Astrocyte of the cerebellum (primary cell): ENCODE results near the gene SLC12A5.

ENCODE experiments used
- DNase-seq: peaks from one replicate; pipeline ENCODE4 v3.0.0-alpha.2; 2011; ENCODE audit warnings: low read depth
- H3K4me3 ChIP-seq: 2 replicates; pipeline ENCODE4 v1.5.1; 2011; ENCODE audit warnings: mild to moderate bottlenecking, low read depth, low read length, moderate library complexity
- in situ Hi-C: cut with HindIII; loops from 2 replicates; pipeline ENCODE4 v1.10.0; 2017; ENCODE audit warnings: low sequenced_read_pairs
- TF ChIP-seq, protein P1 (sequence below): IDR thresholded peaks from 2 replicates; pipeline ENCODE4 v1.5.1; 2012; ENCODE audit warnings: low read length, low read depth, moderate library complexity, mild to moderate bottlenecking; ENCODE audit errors: missing control alignments

Gene SLC12A5

DNA sequence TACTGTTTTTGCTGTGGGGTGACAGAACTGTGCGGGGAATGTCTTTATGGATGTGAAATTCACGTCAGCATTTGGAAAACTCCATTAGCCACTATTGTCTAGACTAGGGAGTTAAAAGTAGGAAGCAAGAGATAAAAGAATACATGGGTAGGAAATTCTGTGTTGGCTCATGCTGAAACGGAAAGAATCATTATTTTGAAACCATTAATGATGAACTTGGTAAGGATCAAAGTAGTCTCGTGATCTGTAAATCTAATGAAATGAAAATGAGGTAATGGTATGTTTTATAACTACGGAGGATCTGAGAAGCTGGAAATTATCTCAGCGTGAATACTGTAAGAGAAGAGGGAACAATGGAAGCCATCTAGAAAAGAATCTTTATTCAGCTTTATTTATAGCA, 78.0 kb downstream of the SLC12A5 start:
- no peak overlapping the region for H3K4me3 ChIP-seq
- TF ChIP-seq, protein P1, sequence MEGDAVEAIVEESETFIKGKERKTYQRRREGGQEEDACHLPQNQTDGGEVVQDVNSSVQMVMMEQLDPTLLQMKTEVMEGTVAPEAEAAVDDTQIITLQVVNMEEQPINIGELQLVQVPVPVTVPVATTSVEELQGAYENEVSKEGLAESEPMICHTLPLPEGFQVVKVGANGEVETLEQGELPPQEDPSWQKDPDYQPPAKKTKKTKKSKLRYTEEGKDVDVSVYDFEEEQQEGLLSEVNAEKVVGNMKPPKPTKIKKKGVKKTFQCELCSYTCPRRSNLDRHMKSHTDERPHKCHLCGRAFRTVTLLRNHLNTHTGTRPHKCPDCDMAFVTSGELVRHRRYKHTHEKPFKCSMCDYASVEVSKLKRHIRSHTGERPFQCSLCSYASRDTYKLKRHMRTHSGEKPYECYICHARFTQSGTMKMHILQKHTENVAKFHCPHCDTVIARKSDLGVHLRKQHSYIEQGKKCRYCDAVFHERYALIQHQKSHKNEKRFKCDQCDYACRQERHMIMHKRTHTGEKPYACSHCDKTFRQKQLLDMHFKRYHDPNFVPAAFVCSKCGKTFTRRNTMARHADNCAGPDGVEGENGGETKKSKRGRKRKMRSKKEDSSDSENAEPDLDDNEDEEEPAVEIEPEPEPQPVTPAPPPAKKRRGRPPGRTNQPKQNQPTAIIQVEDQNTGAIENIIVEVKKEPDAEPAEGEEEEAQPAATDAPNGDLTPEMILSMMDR = no peak
- in situ Hi-C loops = no loop called here
- DNase-seq = no peak

DNA sequence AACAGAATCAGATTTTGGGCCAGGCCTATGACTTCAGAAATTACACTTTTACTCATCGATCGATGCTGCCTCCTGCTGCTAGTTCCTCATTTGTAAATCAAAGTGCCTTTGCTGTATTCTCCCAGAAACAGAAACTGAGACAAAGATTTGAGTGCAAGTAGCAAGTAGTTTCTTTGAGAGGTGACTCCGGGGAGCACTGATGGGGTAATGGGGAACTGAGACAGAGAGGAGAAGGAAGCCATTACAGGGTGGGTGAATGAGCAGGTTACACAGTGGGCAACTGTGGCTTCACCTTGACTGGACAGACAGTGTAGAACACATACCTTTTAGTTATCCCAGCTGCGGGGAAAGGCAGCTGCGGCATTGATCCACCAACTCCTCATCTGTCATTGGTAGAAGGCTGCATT, 79.4 kb downstream of the SLC12A5 start:
- no peak overlapping the region for H3K4me3 ChIP-seq
- in situ Hi-C loops = no loop called here
- TF ChIP-seq, protein P1 = no peak
- no peak for DNase-seq

DNA sequence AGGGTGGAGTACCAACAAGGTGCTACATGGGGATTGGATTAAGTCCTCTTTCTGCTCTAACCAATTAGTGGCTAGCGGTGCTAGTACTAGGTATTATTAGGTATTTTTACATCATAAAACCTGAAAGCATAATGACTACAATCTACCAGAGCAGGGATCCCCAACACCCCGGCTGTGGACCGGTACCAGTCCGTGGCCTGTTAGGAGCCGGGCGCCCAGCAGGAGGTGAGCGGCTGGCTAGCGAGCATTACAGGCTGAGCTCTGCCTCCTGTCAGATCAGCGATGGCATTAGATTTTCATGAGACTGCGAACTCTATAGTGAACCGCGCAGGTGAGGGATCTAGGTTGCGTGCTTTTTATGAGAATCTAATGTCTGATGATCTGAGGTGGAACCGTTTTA, 80.0 kb downstream of the SLC12A5 start:
- in situ Hi-C loops = no loop called here
- H3K4me3 ChIP-seq = no peak overlapping the region

More for the DNA sequence above, 80.0 kb downstream of the SLC12A5 start:
- TF ChIP-seq, protein P1 = no peak
- no peak for DNase-seq
